IMR-90 (cell line): Measurements from ENCODE around the gene AP3D1. TPM values are rescaled to one million over a fixed set of nuclear protein-coding genes. Genes with fewer than 3 reads are reported as not detected.

Source experiments
- ATAC-seq: fragments of 200-7000 bp; cut with Tn5 transposase; 2 replicates; pipeline ENCODE4 v1.9.1; 2020; ENCODE audit warnings: low read depth, mild to moderate bottlenecking, moderate library complexity
- BruUV-seq: library from RNA; stranded (reverse); fragments of 400-500 nt; replicated peaks from 2 replicates; lab custom pipeline; 2021; lab: Mats Ljungman, UMichigan
- CTCF ChIA-PET: fragments of 300-600 bp; formaldehyde crosslinking; extraction: SDS; loops from one replicate; lab custom pipeline; 2021; ENCODE audit warnings: antibody characterized with exemption; lab: Yijun Ruan, JAX
- POLR2A ChIA-PET: fragments of 300-600 bp; sonication (Branson Sonifier 250); formaldehyde crosslinking; loops from one replicate; lab custom pipeline; 2022; ENCODE audit warnings: antibody characterized with exemption; ENCODE audit not compliant: unreplicated experiment; lab: Charles Lee
- DNase-seq: peaks from one replicate; pipeline ENCODE4 v3.0.0; 2013
- H2AFZ ChIP-seq: replicated peaks from 2 replicates; pipeline ENCODE3; 2013; ENCODE audit warnings: low read length, mild to moderate bottlenecking; ENCODE audit not compliant: poor library complexity
- H2AK5ac ChIP-seq: 2 replicates; pipeline ENCODE4 v1.6.1; 2013; ENCODE audit warnings: low read depth, low read length, inconsistent platforms
- H2AK9ac ChIP-seq: replicated peaks from 2 replicates; pipeline ENCODE3; 2013; ENCODE audit warnings: mild to moderate bottlenecking, low read depth, low read length, moderate library complexity; ENCODE audit not compliant: poor library complexity
- H2BK120ac ChIP-seq: 2 replicates; pipeline ENCODE4 v1.6.1; 2013; ENCODE audit warnings: low read depth, low read length, inconsistent platforms
- H2BK15ac ChIP-seq: 3 replicates; pipeline ENCODE4 v1.6.1; 2013; ENCODE audit warnings: low read depth, low read length, inconsistent platforms
- H2BK20ac ChIP-seq: 2 replicates; pipeline ENCODE4 v1.6.1; 2013; ENCODE audit warnings: low read depth, mild to moderate bottlenecking, inconsistent platforms, low read length, moderate library complexity
- H2BK5ac ChIP-seq: 2 replicates; pipeline ENCODE4 v1.6.1; 2013; ENCODE audit warnings: mild to moderate bottlenecking, low read depth, low read length, inconsistent platforms; ENCODE audit not compliant: poor library complexity, severe bottlenecking
- H3K14ac ChIP-seq: replicated peaks from 2 replicates; pipeline ENCODE4 v1.6.1; 2013; ENCODE audit warnings: low read depth, low read length, inconsistent platforms
- H3K18ac ChIP-seq: 2 replicates; pipeline ENCODE4 v1.6.1; 2013; ENCODE audit warnings: low read depth, low read length, control low read depth
- H3K23ac ChIP-seq: 2 replicates; pipeline ENCODE4 v1.6.1; 2013; ENCODE audit warnings: low read depth, low read length, inconsistent platforms
- H3K27ac ChIP-seq: 2 replicates; pipeline ENCODE4 v1.5.1; 2013; ENCODE audit warnings: mild to moderate bottlenecking, control low read depth, low read length; ENCODE audit not compliant: insufficient read depth
- H3K27me3 ChIP-seq: 2 replicates; pipeline ENCODE4 v1.6.1; 2013; ENCODE audit warnings: low read length; ENCODE audit not compliant: control insufficient read depth, insufficient read depth
- H3K36me3 ChIP-seq: 2 replicates; pipeline ENCODE4 v1.6.1; 2013; ENCODE audit warnings: low read length, mixed read lengths; ENCODE audit not compliant: control insufficient read depth, insufficient read depth
- H3K4ac ChIP-seq: 2 replicates; pipeline ENCODE4 v1.6.1; 2013; ENCODE audit warnings: low read depth, low read length, inconsistent platforms
- H3K4me1 ChIP-seq: 2 replicates; pipeline ENCODE4 v1.6.1; 2013; ENCODE audit warnings: low read length, mixed read lengths; ENCODE audit not compliant: control insufficient read depth, insufficient read depth
- H3K4me2 ChIP-seq: 2 replicates; pipeline ENCODE4 v1.6.1; 2013; ENCODE audit warnings: low read depth, mild to moderate bottlenecking, control low read depth, low read length, moderate library complexity
- H3K4me3 ChIP-seq: 2 replicates; pipeline ENCODE4 v1.5.1; 2013; ENCODE audit warnings: low read depth, mild to moderate bottlenecking, control low read depth, low read length, moderate library complexity; ENCODE audit not compliant: insufficient read depth
- H3K56ac ChIP-seq: 2 replicates; pipeline ENCODE4 v1.6.1; 2013; ENCODE audit warnings: low read length, inconsistent platforms; ENCODE audit not compliant: insufficient read depth; ENCODE audit errors: extremely low read depth
- H3K79me1 ChIP-seq, 2 experiments: 2 replicates each; pipeline ENCODE4 v1.6.1; 2013; ENCODE audit warnings: low read length in 2 of 2, inconsistent platforms in 1 of 2, low read depth in 1 of 2
- H3K9ac ChIP-seq: 2 replicates; pipeline ENCODE4 v1.6.1; 2013; ENCODE audit warnings: low read depth, low read length, control low read depth
- H3K9me1 ChIP-seq: 2 replicates; pipeline ENCODE4 v1.6.1; 2013; ENCODE audit warnings: low read length, inconsistent platforms; ENCODE audit not compliant: insufficient read depth
- H3K9me3 ChIP-seq: 2 replicates; pipeline ENCODE4 v1.6.1; 2013; ENCODE audit warnings: low read length; ENCODE audit not compliant: control insufficient read depth, insufficient read depth
- H4K20me1 ChIP-seq: 2 replicates; pipeline ENCODE4 v1.6.1; 2013; ENCODE audit warnings: low read length, inconsistent platforms; ENCODE audit not compliant: insufficient read depth
- H4K5ac ChIP-seq: 2 replicates; pipeline ENCODE4 v1.6.1; 2013; ENCODE audit warnings: mild to moderate bottlenecking, low read depth, low read length, control low read depth
- H4K8ac ChIP-seq, 2 experiments: 2 replicates each; pipeline ENCODE4 v1.6.1; 2013; ENCODE audit warnings: low read depth in 2 of 2, low read length in 2 of 2, control low read depth in 1 of 2, inconsistent platforms in 1 of 2
- H4K91ac ChIP-seq: 2 replicates; pipeline ENCODE4 v1.6.1; 2013; ENCODE audit warnings: low read depth, low read length, inconsistent platforms; ENCODE audit not compliant: insufficient read depth
- BHLHE40 ChIP-seq: fragments of 150-350 bp; IDR thresholded peaks from 2 replicates; pipeline ENCODE4 v1.6.1; 2016; ENCODE audit warnings: mild to moderate bottlenecking, low read depth, low read length
- CEBPB ChIP-seq: IDR thresholded peaks from 2 replicates; pipeline ENCODE4 v1.6.1; 2012; ENCODE audit warnings: low read depth, low read length, improper control_type of control experiment
- CHD1 ChIP-seq: IDR thresholded peaks from 2 replicates; pipeline ENCODE4 v1.6.1; 2012; ENCODE audit warnings: low read depth, low read length, improper control_type of control experiment
- CTCF ChIP-seq: conservative IDR thresholded peaks from 2 replicates; pipeline ENCODE4 v1.5.1; 2012; ENCODE audit warnings: mild to moderate bottlenecking, low read depth, low read length, improper control_type of control experiment
- FOS ChIP-seq: fragments of 150-350 bp; IDR thresholded peaks from 2 replicates; pipeline ENCODE4 v1.6.1; 2016; ENCODE audit warnings: low read depth, low read length
- MAZ ChIP-seq: IDR thresholded peaks from 2 replicates; pipeline ENCODE4 v1.6.1; 2012; ENCODE audit warnings: low read depth, mild to moderate bottlenecking, low read length, improper control_type of control experiment, moderate library complexity, borderline replicate concordance
- MXI1 ChIP-seq: IDR thresholded peaks from 2 replicates; pipeline ENCODE4 v1.6.1; 2012; ENCODE audit warnings: low read depth, mild to moderate bottlenecking, low read length, moderate library complexity, borderline replicate concordance
- NFE2L2 ChIP-seq: fragments of 150-350 bp; IDR thresholded peaks from 2 replicates; pipeline ENCODE4 v1.6.1; 2016; ENCODE audit warnings: low read depth, mild to moderate bottlenecking, low read length
- POLR2A ChIP-seq: IDR thresholded peaks from 2 replicates; pipeline ENCODE4 v1.6.1; 2012; ENCODE audit warnings: mild to moderate bottlenecking, low read depth, low read length
- RAD21 ChIP-seq: IDR thresholded peaks from 2 replicates; pipeline ENCODE4 v1.6.1; 2012; ENCODE audit warnings: low read length, improper control_type of control experiment
- RCOR1 ChIP-seq: IDR thresholded peaks from 2 replicates; pipeline ENCODE4 v1.6.1; 2012; ENCODE audit warnings: mild to moderate bottlenecking, low read length, improper control_type of control experiment; ENCODE audit not compliant: insufficient replicate concordance
- RFX5 ChIP-seq: IDR thresholded peaks from 2 replicates; pipeline ENCODE4 v1.8.0; 2012; ENCODE audit warnings: low read depth, mild to moderate bottlenecking, low read length, moderate library complexity
- SMC3 ChIP-seq: fragments of 150-350 bp; IDR thresholded peaks from 2 replicates; pipeline ENCODE4 v1.6.1; 2016; ENCODE audit warnings: low read depth, mild to moderate bottlenecking, antibody characterized with exemption, low read length, moderate library complexity
- USF2 ChIP-seq: fragments of 150-350 bp; IDR thresholded peaks from 2 replicates; pipeline ENCODE4 v1.6.1; 2017; ENCODE audit warnings: mild to moderate bottlenecking, antibody characterized with exemption, low read length, low read depth
- WGBS, 2 experiments: methylation state at CpG; one replicate each; pipeline versions ENCODE4 v1.1.5 to v1.1.7; 2013; ENCODE audit warnings: missing lambda C conversion rate in 2 of 2; ENCODE audit not compliant: insufficient read length in 1 of 2; ENCODE audit errors: extremely low coverage in 2 of 2; 5-methylcytosine and 5-hydroxymethylcytosine counted together
- dilution Hi-C: fragments of 300-500 bp; cut with HindIII; formaldehyde crosslinking; loops from one replicate; pipeline ENCODE4 v1.14.3; 2018; ENCODE audit warnings: low sequenced_read_pairs; ENCODE audit not compliant: unreplicated experiment
- in situ Hi-C: fragments of 300-500 bp; cut with MboI; formaldehyde crosslinking; loops from 3 replicates; pipeline ENCODE4 v1.14.3; 2019; ENCODE audit warnings: low sequenced_read_pairs, inconsistent platforms, mixed read lengths
- intact Hi-C: fragments of 100-400 bp; cut with micrococcal nuclease; formaldehyde crosslinking; loops from 2 replicates; pipeline ENCODE4 v1.10.0; 2022
- polyA plus RNA-seq, 3 experiments: library from polyadenylated mRNA; depleted of rRNA; stranded (reverse); fragments of >200 nt; gene quantifications; 2 replicates each; pipeline ENCODE4 v1.2.3, GENCODE V29; 2012; ENCODE audit warnings: low replicate concordance in 1 of 3
- total RNA-seq: library from RNA; depleted of rRNA; stranded (reverse); fragments of >200 nt; gene quantifications from 2 replicates; pipeline ENCODE4 v1.2.3, GENCODE V29; 2012

AP3D1 gene
- total and polyA plus RNA-seq, 2 of the 4 experiments (the other 2 are of a cell fraction) = 75.3 to 129 TPM

GRCh38 chr19:2050991-2051772, 100.2 kb downstream of the AP3D1 start, which contains the start of gene MKNK2:
TSS of gene MKNK2 (minus strand) at chr19:2051244. CDS start at chr19:2050851, 393 bp downstream.
- H3K4me1 ChIP-seq = peaks cover 30% of the 10 kb centered on the region
- POLR2A ChIA-PET = no interaction called here
- CTCF ChIA-PET = no interaction called here
- H2BK120ac ChIP-seq = peak within 1 kb of the TSS; percentile 1; the same call in 1 of the 2 replicates
- no peak within 1 kb of the TSS for H2BK15ac ChIP-seq
- H2AFZ ChIP-seq = peak within 1 kb of the TSS; percentile 90
- peak within 1 kb of the TSS; percentile 92 for H4K5ac ChIP-seq
- DNase-seq = peak; percentile 79
- H3K9ac ChIP-seq = peak within 1 kb of the TSS; percentile 80
- no peaks in the 10 kb centered on the region for H3K27me3 ChIP-seq
- WGBS, 2 experiments = 3% methylated on average over 46 of the region's 93 CpGs; no CpG with 5 or more reads in 1 of the 2 experiments
- H3K23ac ChIP-seq = peak within 1 kb of the TSS; percentile 61; the same call in 1 of the 2 replicates
- no TSS peak for BruUV-seq
- peak within 1 kb of the TSS; percentile 85 for H3K27ac ChIP-seq
- dilution Hi-C loops = no loop called here
- H3K4ac ChIP-seq = peak within 1 kb of the TSS; percentile 64
- ATAC-seq = peak; percentile 93
- H2AK5ac ChIP-seq = peak within 1 kb of the TSS; percentile 83
- peaks cover 5 to 55% of the 10 kb centered on the region in 2 experiments; a peak in 3 of 4 replicates for H3K79me1 ChIP-seq
- intact Hi-C loops = no loop called here
- no peak within 1 kb of the TSS for H2BK20ac ChIP-seq
- H4K20me1 ChIP-seq = peaks cover 43% of the 10 kb centered on the region
- peak within 1 kb of the TSS; percentile 80 for H2BK5ac ChIP-seq
- peak within 1 kb of the TSS; percentile 75 for H3K4me3 ChIP-seq
- H3K36me3 ChIP-seq = peaks cover 6% of the 10 kb centered on the region; the same call in 1 of the 2 replicates
- H3K9me1 ChIP-seq = peaks cover 9% of the 10 kb centered on the region
- H4K8ac ChIP-seq = peak within 1 kb of the TSS; percentile 93 to 97
- peak within 1 kb of the TSS; percentile 90 for H3K4me2 ChIP-seq
- peak within 1 kb of the TSS; percentile 97 for H2AK9ac ChIP-seq
- peak within 1 kb of the TSS; percentile 72 for H4K91ac ChIP-seq
- H3K14ac ChIP-seq = peak within 1 kb of the TSS; percentile 51
- peak within 1 kb of the TSS; percentile 32; the same call in 1 of the 2 replicates for H3K56ac ChIP-seq
- H3K18ac ChIP-seq = peak within 1 kb of the TSS; percentile 32; the same call in 1 of the 2 replicates
- no peaks in the 10 kb centered on the region for H3K9me3 ChIP-seq
- in situ Hi-C loops = no loop called here
- TF ChIP-seq RCOR1 = peak; percentile 39
- no peak for TF ChIP-seq BHLHE40
- no peak for TF ChIP-seq CEBPB
- peak; percentile 99 for TF ChIP-seq POLR2A
- TF ChIP-seq CTCF = peak; percentile 81
- TF ChIP-seq RAD21 = peak; percentile 19; the same call in 1 of the 2 replicates
- TF ChIP-seq CHD1 = 0 out of 2 replicates have a peak, but pooled peaks have one; percentile 53
- TF ChIP-seq SMC3 = peak; percentile 25
- TF ChIP-seq USF2 = no peak
- peak; percentile 38; the same call in 1 of the 2 replicates for TF ChIP-seq MXI1
- peak; percentile 89; the same call in 1 of the 2 replicates for TF ChIP-seq MAZ
- TF ChIP-seq FOS = no peak
- no peak for TF ChIP-seq NFE2L2
- TF ChIP-seq RFX5 = no peak
